GM21515 (cell line): ENCODE data around the gene SYNPR.
"Not testable (repeated sequence)": the region's sequence is repeated elsewhere in the genome, so short reads cannot be mapped to it uniquely, and the experiment has no call there.

Experiments used
- ATAC-seq: cut with Tn5 transposase; IDR thresholded peaks from one replicate; pipeline ENCODE4 v1.9.1; 2021; ENCODE audit not compliant: unreplicated experiment

SYNPR gene

DNA sequence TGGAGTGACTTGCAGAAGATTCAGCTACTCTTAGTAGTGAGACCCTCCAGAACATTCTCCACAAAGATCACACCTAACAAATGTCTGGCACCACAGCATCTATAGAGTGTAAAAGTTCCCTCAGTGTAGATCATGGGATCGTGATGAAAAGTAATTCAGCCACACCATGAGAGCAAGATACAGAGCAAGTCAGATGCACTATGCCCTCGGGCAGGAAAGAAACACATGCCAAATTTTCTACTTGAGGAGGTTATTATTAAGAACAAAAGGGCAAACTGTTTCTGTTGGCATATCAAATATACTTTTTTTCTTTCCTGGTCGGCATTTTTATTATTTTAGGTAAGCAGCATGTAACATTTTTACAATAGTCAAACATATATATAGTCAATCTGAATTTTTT is 329.6 kb downstream of the SYNPR start:
- no peak for ATAC-seq

DNA sequence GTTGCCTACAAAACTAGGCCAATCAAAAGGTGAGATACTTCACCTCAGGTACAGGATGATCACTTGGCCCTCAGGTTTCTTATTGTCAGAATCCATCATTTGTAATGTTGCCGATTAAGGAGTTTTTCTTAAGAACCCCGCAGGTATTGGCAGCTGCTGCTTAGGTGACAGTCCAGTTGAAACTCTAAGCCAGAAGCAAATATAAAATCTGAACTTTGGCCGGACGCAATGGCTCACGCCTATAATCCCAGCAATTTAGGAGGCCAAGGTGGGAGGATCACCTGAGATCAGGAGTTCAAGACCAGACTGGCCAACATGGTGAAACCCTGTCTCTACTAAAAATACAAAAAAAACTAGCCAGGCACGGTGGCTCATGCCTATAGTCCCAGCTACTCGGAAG is 331.3 kb downstream of the SYNPR start:
- ATAC-seq = no peak

DNA sequence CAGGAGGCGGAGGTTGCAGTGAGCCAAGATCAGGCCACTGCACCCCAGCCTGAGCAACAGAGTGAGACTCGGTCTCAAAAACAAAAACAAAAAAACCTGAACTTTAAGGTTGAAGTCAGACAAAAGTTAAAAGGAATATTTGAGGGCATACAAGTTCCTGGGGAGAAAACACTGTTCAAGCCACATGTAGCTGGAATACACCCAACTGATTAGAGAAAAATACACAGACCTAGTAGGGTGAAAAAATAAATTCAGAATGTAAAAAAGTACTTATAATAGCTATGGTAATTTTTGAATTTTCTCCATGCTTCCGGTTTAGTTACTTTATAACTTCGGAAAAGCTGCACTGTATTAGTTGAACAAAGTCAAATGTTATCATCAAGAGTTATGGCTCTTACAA is 331.7 kb downstream of the SYNPR start:
- no peak for ATAC-seq

DNA sequence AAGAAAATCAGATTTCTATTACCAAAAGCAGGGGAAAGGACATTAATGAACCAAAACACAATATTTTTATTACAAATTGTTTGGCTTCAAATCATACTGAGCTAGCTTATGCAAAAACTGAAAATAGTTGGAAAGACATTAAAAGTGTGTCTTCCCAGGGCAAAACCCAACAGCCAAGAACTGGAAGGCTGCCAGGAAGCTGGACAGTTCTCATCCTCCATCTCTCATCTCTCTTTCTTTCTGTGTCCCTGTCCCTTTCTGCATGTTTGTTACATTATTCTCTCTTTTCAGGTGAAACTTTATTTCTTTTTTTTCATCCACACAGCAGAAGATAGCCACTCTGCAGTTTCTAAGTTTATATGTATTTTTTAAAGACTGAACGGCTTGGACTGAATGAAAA is 333.3 kb downstream of the SYNPR start:
- ATAC-seq = no peak

DNA sequence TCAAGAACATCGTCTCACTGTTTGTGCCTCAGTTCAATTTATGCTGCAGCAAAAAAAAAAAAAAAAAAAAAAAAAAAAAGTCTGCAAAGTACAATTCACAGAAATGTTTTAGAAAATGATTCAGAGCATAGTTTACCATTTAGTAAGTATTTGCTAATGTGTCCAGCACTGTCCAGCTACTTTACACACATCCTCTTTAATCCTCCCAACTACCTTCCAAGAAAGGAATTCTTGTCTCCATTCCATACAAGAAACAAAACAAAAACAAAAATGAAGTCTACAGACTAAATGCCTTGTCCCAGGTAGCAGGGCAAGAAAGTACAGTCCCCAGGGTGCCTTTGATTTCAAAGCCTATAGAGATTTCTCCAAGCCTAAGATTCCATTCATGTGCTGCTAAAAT is 335.5 kb downstream of the SYNPR start:
- ATAC-seq = no peak

DNA sequence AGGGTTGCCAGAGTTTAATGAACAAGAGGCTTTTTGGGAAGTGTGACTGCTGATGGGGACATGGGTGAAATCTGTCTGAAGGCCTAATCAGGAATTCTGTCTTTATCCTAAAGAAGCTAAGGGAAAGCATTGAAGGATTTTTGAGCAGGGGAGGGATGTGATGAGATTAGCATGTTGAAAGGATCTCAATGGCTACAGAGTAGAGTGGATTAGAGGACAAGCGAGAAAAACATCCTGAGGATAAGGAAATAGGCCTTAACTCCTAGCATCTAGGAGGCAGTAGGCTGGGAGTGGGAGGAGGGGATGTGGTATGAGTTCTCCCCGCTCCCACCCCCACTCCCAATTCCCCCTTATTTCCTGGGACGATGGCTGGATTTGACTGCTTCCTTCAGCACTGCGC is 339.3 kb downstream of the SYNPR start:
- ATAC-seq = no peak

DNA sequence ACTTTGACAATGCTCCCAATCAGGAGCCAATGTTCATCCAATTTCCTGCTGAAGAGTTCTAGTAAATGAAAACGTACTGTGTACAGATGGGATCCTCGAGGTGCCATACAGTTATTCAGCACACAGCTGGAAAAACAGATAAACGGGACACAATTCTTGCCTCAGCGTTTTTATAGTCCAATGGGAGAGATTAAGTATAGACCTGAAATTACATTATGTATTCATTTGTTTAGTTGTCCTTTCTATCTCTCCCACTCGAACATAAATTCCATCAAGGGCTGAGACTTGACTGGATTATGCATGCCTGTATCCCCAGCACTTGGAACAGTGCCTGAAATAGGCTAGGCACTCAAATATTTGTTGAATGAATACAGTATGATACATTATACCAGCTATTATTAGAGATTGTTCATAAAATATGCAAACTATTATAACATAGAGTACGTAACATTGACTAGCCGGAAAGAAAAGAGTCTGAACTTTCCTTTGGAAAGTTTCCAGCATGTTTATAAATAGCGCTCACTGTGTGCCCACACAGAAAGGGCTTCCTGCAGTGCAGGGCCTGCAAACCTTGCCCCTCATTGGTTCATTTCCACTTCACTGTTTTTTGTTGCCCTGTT is 346.9 kb downstream of the SYNPR start:
- no peak for ATAC-seq

DNA sequence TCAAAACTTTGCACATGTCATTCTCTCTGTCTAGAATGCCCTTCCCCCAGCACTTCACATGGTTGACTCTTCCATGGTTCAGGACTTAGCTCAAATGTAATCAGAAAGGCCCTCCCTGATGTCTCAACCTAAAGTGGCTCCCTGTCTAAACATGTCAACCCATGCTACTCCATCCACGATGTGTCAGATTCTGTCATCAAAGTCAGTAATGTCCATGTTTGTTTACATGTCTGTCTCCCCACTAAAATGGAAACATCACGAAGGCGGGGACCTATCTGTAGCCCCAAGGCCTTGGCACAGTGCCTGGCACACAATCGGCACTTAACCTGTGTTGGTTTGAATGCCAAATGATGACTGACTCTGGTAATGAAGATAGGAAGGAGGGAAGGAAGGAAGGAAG is 353.6 kb downstream of the SYNPR start:
- no peak for ATAC-seq

DNA sequence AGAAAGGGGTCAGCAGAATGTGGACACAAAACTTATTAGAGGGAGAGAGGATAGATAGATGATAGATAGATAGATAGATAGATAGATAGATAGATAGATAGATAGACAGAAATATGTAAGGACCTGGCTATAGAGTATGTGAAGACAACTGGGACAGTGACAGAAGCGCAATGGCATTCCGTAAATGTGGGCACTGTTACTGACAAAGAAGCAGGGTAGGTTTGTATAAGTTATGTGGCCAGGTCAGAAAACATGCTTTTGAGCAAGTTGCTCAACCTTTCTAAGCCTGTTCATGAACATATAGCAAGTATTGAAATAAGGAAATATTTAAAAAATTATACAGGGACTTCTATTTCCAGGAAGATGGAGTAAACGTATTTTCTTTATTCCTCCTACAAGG is 357.1 kb downstream of the SYNPR start:
- ATAC-seq = no peak

DNA sequence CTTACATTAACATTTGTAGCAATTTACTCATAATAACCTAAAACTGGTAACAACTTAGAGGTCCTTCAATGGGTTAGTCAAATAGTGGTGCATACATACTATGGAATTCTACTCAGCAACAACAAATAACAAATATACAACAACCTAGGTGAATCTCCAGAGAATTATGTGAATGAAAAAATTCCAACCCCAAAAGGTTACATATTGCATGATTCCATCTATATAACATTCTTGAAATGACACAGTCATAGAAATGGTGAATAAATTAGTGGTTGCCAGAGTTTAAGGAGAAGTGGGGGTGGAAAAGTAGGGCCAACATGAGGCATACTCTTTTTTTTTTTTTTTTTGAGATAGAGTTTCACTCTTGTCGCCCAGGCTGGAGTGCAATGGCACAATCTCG is 361.7 kb downstream of the SYNPR start:
- no peak for ATAC-seq

DNA sequence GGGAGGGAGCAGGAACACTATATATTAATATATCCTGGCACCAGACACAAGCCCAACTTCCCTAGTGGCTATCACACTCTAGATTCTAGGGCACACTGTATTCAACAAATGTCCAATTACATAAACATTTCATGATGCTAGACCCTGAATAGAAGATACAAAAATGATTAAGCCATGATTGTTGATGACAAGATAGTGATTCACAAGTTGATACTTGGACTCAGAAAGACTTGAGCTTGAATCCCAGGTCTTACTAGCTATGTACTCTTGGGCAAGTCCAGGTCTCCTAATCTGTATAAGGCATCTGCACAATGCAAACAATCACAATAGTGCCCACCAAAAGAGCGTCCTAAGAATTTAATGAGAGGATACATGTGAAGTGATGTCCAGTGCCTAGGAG is 364.4 kb downstream of the SYNPR start:
- no peak for ATAC-seq

DNA sequence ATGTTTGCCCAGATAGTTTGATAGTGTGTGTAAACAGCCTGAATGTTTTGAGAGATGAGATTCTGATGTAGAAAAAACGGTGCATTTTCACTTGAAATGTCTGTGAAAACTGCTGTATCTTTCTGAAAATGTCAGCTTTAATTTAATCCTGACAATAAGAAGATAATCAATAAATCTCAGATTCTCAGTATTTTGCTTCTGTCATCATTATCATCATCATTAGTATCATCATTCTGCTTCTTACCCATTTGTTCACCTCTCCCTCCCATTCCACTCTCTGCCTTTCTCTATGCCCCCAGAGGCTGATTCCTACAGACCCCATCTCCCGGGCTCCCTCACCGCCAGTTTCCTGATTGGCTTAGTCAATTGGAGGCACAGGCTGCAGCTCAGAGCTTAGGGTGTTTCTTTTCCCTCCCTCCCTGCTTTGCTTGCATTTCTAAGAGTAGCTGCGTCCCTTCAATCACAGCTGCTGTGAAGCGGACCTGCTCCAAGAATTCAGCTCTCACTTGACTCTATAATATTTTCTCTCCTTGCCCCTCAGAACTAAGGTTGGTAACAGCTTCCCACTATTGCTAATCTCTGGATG is 366.2 kb downstream of the SYNPR start:
- no peak for ATAC-seq

DNA sequence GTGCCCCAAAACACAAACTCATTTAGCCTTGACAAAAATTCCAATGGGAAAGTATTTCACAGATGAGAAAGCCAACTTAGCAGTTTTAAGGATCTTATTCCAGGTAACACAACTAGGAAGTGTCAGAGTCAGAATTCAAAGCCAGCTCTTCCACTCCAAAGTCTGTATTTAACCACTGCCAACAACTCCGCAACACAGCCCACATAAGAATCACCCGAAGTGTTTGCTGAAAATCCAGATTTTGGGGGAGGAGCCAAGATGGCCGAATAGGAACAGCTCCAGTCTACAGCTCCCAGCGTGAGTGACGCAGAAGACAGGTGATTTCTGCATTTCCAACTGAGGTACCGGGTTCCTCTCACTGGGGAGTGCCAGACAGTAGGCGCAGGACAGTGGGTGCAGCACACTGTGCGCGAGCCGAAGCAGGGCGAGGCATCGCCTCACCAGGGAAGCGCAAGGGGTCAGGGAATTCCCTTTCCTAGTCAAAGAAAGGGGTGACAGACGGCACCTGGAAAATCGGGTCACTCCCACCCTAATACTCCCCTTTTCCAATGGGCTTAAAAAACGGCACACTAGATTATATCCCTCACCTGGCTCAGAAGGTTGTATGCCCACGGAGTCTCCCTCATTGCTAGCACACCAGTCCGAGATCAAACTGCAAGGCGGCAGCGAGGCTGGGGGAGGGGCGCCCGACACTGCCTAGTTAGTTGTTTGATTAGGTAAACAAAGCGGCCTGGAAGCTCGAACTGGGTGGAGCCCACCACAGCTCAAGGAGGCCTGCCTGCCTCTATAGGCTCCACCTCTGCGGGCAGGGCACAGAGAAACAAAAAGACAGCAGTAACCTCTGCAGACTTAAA is 367.0 kb downstream of the SYNPR start:
- not testable (repeated sequence) for ATAC-seq

DNA sequence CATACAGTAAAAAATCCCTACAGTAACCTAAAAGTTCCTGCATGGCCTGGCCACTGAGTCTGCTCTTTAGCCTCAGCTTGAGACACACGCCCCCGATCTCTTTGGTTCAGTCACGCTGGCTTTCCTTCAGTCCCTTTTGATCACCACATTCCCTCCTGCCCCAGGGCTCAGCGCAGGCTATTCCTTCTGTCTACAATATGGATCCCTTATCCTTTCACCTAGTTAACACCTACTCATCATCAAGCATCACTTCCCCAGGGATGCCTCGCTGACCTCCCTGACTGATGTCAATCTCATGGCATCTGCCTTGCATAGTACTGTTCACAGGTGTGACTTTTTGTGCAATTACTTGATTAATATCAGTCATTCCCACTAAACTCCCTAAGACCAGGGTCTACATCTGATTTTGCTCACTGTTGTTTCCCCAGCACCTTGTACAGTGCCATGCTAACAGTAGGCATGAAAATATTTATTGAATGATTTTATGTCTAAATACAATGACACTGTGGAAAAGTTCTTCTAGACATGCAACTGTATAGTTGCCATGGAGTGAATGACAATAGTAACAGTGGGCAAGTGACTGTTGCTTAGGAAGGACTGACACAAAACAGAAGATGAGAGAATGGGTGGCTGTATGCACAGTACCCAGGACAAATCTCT is 374.1 kb downstream of the SYNPR start, which contains the start of gene SNTN:
SNTN (plus strand) TSS at position 610 of the 660 bp plus-strand sequence; CDS start at position 623, 13 bp downstream.
- no peak for ATAC-seq

DNA sequence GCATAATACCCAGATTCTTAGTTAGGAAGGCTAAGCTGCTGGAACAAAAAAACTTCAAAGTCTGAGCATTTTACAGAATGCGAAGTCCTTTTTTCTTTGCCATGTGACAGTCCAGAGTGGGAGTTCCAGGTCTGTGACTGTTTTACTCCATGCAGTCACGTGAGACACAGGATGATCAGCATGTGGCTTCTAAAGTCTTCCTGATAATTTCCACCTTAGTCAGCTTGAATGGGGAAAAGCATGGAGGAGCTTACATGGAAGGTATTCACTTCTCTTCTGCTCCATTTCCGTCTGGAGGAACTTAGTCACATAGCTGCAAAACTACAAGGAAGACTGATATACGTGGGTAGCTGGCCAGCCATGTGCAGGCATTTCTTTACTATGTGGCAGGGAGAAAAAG is 376.1 kb downstream of the SYNPR start:
- no peak for ATAC-seq

DNA sequence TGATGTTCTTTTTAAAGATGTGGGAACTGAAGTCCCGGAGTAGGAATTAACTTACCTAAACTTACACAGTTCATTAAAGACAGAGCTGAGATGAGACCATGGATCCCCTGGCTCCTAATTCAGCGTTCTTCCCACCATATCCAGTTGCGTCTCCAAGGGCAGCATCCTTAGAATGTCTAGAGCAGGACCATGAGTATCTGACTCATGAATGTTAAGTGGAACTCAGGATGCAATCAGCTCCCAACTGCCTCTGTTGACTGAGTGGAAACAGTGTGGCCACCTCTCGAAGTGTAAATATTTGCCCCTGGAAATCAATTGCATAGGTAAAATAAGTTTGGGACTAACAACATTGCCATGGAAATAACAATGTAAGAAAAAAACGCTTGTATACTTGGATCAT is 376.8 kb downstream of the SYNPR start:
- no peak for ATAC-seq

DNA sequence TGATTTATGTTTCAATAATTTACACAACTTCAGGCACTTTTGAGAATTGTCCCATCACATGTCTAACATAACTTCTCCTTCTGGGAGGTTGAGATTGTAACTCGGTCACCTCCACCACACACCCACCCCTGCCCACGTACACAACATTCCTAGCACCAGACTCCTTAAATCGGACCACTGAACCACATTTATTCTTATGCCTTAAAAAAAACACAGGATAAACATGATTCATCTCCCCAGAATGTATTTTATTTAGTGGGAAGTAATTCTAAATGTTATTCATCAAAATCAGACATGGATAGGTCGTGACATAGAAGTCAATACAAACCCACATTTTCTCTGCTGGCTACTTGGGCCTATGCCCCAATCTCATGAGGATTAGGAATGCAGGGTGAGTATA is 377.4 kb downstream of the SYNPR start:
- no peak for ATAC-seq

DNA sequence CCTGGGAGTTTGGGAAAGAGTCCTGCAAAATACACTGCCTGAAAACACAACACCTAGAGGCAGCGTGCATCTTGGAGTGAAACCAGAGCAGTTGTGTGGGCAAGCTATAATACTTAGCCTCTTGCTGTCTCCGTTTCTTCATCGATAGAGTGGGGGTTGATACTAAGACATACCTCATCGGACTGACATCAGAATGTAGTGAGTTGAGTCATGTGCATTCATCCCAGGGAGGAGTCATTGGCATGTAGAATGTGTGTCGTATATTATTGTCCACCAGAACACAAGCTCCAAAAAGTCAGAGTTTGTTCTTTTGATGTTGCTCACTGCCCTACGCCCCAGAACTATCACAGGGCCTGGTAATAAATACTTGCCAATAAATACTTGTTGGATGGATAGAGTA is 378.7 kb downstream of the SYNPR start:
- ATAC-seq = no peak

DNA sequence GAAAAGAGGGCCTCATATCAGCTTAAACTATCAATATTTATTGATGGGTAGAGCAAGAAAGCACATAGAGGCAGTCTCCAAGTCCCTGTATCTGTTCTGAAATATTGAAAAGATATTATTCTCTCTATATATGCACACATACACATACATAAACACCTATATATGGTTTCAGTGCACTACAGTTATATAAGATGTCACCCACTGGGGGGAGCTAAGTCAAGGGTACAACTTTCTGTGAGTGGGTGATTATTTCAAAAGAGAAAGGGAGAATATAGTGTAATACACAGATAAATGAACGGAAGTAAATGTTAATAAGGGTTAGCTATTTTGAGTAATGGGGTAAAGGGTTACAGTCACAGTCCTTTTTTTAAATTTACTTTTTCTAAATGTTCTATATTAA is 383.1 kb downstream of the SYNPR start:
- no peak for ATAC-seq

DNA sequence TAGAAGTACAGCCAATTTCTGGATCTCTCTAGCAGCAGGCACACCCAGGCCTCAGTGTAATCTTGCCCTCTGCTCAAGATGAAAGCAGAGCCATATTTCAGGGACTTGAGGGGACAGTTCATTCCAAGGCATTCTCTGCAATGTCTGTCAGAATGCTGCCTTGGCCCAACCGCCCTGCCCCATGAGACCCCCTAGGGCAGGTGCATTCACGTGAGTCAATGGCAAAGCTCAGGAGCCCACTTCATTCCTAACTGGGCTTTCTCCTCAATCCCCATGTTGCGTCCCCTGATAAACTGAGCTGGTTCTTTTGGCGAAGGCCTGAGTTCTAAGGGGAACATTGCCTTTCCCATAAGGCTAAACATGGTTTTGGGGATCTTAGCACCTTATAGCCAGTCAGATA is 383.9 kb downstream of the SYNPR start:
- no peak for ATAC-seq

DNA sequence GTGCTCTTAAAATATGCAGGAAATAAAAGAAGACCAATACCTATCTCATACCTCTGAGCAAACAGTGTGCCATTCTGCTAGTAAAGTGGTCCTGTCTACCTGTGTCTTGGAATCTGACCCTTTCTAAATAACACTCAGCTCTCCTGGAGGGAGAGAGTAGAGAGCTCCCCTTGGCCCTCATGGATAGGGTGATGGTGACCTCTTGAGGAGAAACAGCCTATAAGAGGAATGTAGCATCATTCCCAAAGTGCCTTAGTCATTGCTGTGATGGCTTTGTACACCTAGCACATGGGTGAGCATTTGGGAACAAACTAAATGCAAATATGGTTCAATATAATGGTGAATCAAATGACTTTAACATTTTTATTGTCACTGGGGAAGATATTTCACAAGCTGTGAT is 384.4 kb downstream of the SYNPR start:
- no peak for ATAC-seq
